Naive B cell (primary cell): ENCODE results near the gene RPS6KC1. TPM values are rescaled to one million over a fixed set of nuclear protein-coding genes. Genes with fewer than 3 reads are reported as not detected.
A peak's percentile ranks its signal among the peaks of the same experiment; 100 is the strongest.
"Not testable (repeated sequence)": the region's sequence is repeated elsewhere in the genome, so short reads cannot be mapped to it uniquely, and the experiment has no call there.

Source experiments
- ATAC-seq, 2 donors: fragments of 150-1000 bp; cut with Tn5 transposase; 2 replicates each; pipeline ENCODE4 v1.10.0; 2021; ENCODE audit warnings: low read depth in 2 of 2, mild to moderate bottlenecking in 2 of 2, moderate library complexity in 2 of 2
- DNase-seq: peaks from one replicate; pipeline ENCODE4 v3.0.0; 2022
- H3K27ac Mint-ChIP-seq, 6 donors: one replicate each; pipeline ENCODE4 v1.8.0; 2020 to 2022; ENCODE audit warnings: mild to moderate bottlenecking in 6 of 6, mixed read lengths in 6 of 6, moderate library complexity in 5 of 6, inconsistent platforms in 2 of 6
- H3K27me3 Mint-ChIP-seq, 3 donors: one replicate each; pipeline ENCODE4 v1.8.0; 2021 to 2022; ENCODE audit warnings: mixed read lengths in 3 of 3, mild to moderate bottlenecking in 1 of 3
- H3K36me3 Mint-ChIP-seq, 2 donors: one replicate each; pipeline ENCODE4 v1.8.0; 2020 to 2022; ENCODE audit warnings: mixed read lengths in 2 of 2, inconsistent platforms in 1 of 2, mild to moderate bottlenecking in 1 of 2
- H3K4me1 Mint-ChIP-seq, 3 donors: one replicate each; pipeline ENCODE4 v1.8.0; 2020 to 2022; ENCODE audit warnings: mixed read lengths in 3 of 3, inconsistent platforms in 1 of 3, mild to moderate bottlenecking in 1 of 3, moderate library complexity in 1 of 3
- H3K4me3 Mint-ChIP-seq, 8 donors: one replicate each; pipeline ENCODE4 v1.8.0; 2020 to 2022; ENCODE audit warnings: mild to moderate bottlenecking in 8 of 8, mixed read lengths in 8 of 8, moderate library complexity in 8 of 8, inconsistent platforms in 2 of 8
- H3K9me3 Mint-ChIP-seq, 7 donors: one replicate each; pipeline ENCODE4 v1.8.0; 2020 to 2022; ENCODE audit warnings: mixed read lengths in 7 of 7, mild to moderate bottlenecking in 5 of 7, inconsistent platforms in 2 of 7, moderate library complexity in 1 of 7
- polyA plus RNA-seq, 6 donors: library from polyadenylated mRNA; unstranded; fragments of 300-500 nt; fragmentation: Illumina TruSeq; gene quantifications; one replicate each; pipeline ENCODE4 v1.2.3, GENCODE V29; 2021; ENCODE audit warnings: low read depth in 6 of 6

RPS6KC1 gene
- polyA plus RNA-seq, 6 donors from 2014 or later: 5.2 to 13.1 (median 7.5) TPM

- H3K4me1 Mint-ChIP-seq: peaks cover 15 to 28% (median 26%) of the 10 kb centered on the region in 3 donors
- H3K9me3 Mint-ChIP-seq: no peaks in the 10 kb centered on the region
- no peaks in the 10 kb centered on the region for H3K36me3 Mint-ChIP-seq
- peak overlapping the region in 2 of 6 donors; percentile 12 to 64 for H3K27ac Mint-ChIP-seq
- no peak overlapping the region for H3K4me3 Mint-ChIP-seq
- DNase-seq (no peak), ATAC-seq (no peak)
- H3K27me3 Mint-ChIP-seq: no peaks in the 10 kb centered on the region
Observed at GRCh38 chr1:213065800-213066199, 14.8 kb downstream of the RPS6KC1 start.

GRCh38 chr1:213066363-213066762 lies 15.3 kb downstream of the RPS6KC1 start:
- DNase-seq (no peak), ATAC-seq (no peak)
- H3K4me3 Mint-ChIP-seq: no peak overlapping the region
- H3K4me1 Mint-ChIP-seq: peaks cover 15 to 26% (median 21%) of the 10 kb centered on the region in 3 donors
- H3K36me3 Mint-ChIP-seq: no peaks in the 10 kb centered on the region
- H3K9me3 Mint-ChIP-seq: no peaks in the 10 kb centered on the region
- H3K27ac Mint-ChIP-seq: no peak overlapping the region
- no peaks in the 10 kb centered on the region for H3K27me3 Mint-ChIP-seq

GRCh38 chr1:213067352-213067751 lies 16.3 kb downstream of the RPS6KC1 start:
- peak overlapping the region in 2 of 6 donors; percentile 7 to 72 for H3K27ac Mint-ChIP-seq
- no peaks in the 10 kb centered on the region for H3K36me3 Mint-ChIP-seq
- H3K9me3 Mint-ChIP-seq: no peaks in the 10 kb centered on the region
- H3K4me3 Mint-ChIP-seq: no peak overlapping the region
- DNase-seq: no peak
- no peak for ATAC-seq
- peaks cover 15 to 25% (median 20%) of the 10 kb centered on the region in 3 donors for H3K4me1 Mint-ChIP-seq
- no peaks in the 10 kb centered on the region for H3K27me3 Mint-ChIP-seq

GRCh38 chr1:213070406-213070805 lies 19.4 kb downstream of the RPS6KC1 start:
- peak overlapping the region in 1 of 8 donors; percentile 42 for H3K4me3 Mint-ChIP-seq
- H3K27ac Mint-ChIP-seq: no peak overlapping the region

DNA sequence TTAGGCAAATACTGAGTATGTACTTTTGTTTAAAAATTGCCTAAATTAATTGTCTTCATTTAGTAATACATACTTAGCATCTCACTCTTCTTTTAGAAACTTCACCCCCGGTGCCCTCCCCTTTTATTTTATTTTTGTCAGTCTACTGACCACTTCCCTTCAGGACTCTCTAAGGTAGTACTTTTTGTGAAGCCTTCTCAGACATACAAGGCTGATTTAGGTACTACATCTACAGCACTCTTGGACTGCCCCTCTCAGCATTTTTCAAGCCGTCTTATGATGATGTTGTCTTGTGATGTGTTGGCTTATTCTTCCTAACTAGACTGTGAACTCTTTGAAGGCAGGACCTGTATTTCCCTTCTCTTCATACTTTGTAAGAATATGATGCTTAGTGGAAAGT lies 24.7 kb downstream of the RPS6KC1 start:
- Mint-ChIP-seq H3K4me1 (peaks cover 8 to 9% (median 8%) of the 10 kb centered on the region in 3 donors), H3K4me3 (no peak overlapping the region), H3K27me3 (no peaks in the 10 kb centered on the region), H3K9me3 (no peaks in the 10 kb centered on the region), H3K36me3 (peaks cover under 1 to 6% of the 10 kb centered on the region in 2 donors), H3K27ac (peak overlapping the region in 1 of 6 donors; percentile 82)
- DNase-seq (no peak), ATAC-seq (no peak)

More at GRCh38 chr1:213070406-213070805, 19.4 kb downstream of the RPS6KC1 start:
- peak; percentile 58 to 67 for ATAC-seq
- H3K9me3 Mint-ChIP-seq: no peaks in the 10 kb centered on the region
- H3K36me3 Mint-ChIP-seq: no peaks in the 10 kb centered on the region
- DNase-seq: no peak
- H3K27me3 Mint-ChIP-seq: no peaks in the 10 kb centered on the region
- peaks cover 17 to 25% (median 19%) of the 10 kb centered on the region in 3 donors for H3K4me1 Mint-ChIP-seq

DNA sequence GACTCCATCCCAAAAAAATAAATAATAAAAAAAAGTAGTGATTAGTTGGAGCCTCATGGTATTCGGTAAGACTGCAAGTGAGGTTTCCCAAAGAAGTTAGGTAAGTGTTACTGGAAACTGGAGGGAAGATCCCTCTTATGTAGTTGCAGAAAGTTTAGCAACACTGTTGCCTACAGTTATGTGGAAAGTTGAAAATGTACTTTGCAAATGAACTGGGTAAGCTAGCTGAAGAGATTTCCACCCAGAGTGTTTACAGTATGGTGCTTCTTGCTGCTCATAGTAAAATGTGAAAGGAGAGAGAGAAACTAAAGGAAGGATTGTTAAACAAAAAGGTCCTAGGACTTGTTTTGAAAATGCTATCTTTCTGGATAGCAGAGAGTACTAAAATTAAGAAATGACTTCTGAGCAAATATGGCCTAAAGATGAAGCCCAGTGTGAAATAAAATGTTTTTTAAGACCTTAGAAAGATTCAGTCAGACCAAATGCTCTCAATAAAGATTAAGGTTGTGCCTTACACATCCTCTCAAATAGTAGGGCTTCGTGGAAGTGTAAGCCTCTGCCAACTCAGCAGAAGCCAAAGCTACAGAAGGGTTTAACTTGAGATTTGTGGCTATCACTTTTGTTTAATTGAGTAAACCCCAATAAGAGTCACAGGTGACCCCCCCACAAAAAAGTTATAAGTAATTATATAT lies 31.5 kb downstream of the RPS6KC1 start:
- DNase-seq (no peak), ATAC-seq (no peak)
- H3K4me1 Mint-ChIP-seq: no peaks in the 10 kb centered on the region
- H3K36me3 Mint-ChIP-seq: peaks cover 26 to 36% of the 10 kb centered on the region in 2 donors
- no peak overlapping the region for H3K27ac Mint-ChIP-seq
- peaks cover 0 to 11% (median 0%) of the 10 kb centered on the region in 7 donors for H3K9me3 Mint-ChIP-seq
- H3K4me3 Mint-ChIP-seq: no peak overlapping the region
- no peaks in the 10 kb centered on the region for H3K27me3 Mint-ChIP-seq

DNA sequence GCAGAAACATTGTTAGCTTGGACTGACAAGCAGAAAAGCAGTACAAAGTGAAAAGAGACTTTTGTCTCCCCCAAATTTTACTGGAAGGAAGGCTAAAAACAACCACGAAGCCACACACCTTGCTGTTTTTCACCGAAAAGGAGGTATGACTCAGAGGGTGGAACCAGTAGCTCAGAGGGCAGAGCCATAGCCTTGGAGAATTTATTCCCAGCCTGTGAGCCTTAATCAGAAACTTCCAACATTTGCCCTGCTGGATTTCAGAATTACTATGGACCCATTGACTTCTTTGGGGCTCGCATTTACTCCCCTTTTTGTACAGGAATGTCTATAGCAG lies 32.0 kb downstream of the RPS6KC1 start:
- ATAC-seq (no peak), DNase-seq (no peak)
- no peaks in the 10 kb centered on the region for H3K4me1 Mint-ChIP-seq
- no peak overlapping the region for H3K4me3 Mint-ChIP-seq
- H3K27ac Mint-ChIP-seq: no peak overlapping the region
- peaks cover 26 to 36% of the 10 kb centered on the region in 2 donors for H3K36me3 Mint-ChIP-seq
- H3K27me3 Mint-ChIP-seq: no peaks in the 10 kb centered on the region
- H3K9me3 Mint-ChIP-seq: peaks cover 0 to 11% (median 0%) of the 10 kb centered on the region in 7 donors

DNA sequence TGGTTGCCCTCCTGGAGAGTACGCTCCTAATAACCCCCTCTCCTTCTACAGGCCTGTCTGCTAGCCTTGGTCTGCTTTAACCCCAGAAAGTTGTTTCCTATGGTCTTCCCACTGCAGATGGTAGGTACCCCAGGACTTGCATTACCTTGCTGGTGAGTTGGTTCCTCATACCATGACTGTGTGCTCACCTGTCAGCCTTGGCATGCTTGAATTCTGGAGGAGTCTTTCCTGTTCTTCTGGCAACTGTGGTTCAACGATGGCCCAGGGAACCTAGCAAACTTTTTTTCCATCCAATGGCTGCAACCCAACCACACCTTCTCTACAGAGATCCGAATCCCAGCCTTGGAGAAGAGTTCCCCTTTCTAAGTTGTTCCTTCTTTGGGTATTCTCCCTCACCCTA lies 36.9 kb downstream of the RPS6KC1 start:
- no peak for DNase-seq
- Mint-ChIP-seq H3K4me3 (no peak overlapping the region), H3K9me3 (peaks cover 0 to 11% (median 0%) of the 10 kb centered on the region in 7 donors), H3K27ac (no peak overlapping the region), H3K27me3 (no peaks in the 10 kb centered on the region), H3K36me3 (peaks cover 27 to 31% of the 10 kb centered on the region in 2 donors), H3K4me1 (no peaks in the 10 kb centered on the region)
- ATAC-seq: no peak

DNA sequence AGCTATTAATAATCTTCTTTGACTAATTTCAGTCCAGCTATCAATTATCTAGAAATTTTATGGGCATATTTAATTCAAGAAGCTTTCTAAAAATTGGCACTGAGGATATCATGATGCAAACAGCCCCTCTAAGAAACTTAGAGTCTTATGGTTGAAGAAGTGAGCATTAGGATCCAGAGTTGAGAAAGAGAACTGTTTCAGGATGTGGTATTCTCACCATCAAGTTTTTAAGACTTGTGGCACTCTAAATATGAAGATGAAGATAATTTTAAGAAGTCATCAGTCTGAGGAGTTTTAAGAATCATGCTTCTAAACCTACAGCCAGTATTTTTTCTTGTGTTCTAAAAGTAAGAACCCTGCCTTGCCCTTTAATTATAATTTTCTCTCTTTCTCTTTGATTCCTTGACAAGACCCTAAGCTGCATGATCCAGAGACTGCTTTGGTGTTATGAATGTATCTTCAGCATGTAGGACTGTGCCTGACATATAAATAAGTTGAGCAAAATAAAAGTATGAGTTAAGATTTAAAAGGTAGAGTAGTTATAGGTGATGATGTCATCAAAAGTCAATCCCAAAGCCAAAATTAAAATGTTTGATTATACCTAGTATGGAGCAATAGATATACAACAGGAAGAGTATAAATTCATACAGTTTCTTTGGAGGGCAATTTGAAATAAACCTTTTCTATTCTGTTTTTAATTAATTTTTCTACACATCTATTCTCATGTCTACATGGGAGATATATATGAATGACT lies 39.1 kb downstream of the RPS6KC1 start:
- Mint-ChIP-seq H3K27me3 (no peaks in the 10 kb centered on the region), H3K9me3 (peaks cover 0 to 2% (median 0%) of the 10 kb centered on the region in 7 donors), H3K36me3 (peaks cover 8 to 36% of the 10 kb centered on the region in 2 donors), H3K27ac (peak overlapping the region in 1 of 6 donors; percentile 22), H3K4me3 (no peak overlapping the region), H3K4me1 (no peaks in the 10 kb centered on the region)
- ATAC-seq (no peak), DNase-seq (no peak)

GRCh38 chr1:213094446-213094845 lies 43.4 kb downstream of the RPS6KC1 start:
- Mint-ChIP-seq H3K27ac (no peak overlapping the region), H3K27me3 (no peaks in the 10 kb centered on the region), H3K4me3 (no peak overlapping the region), H3K36me3 (peaks cover 0 to 40% of the 10 kb centered on the region in 2 donors), H3K9me3 (peaks cover 0 to 2% (median 0%) of the 10 kb centered on the region in 7 donors), H3K4me1 (peaks cover 0 to under 1% (median 0%) of the 10 kb centered on the region in 3 donors)
- DNase-seq: no peak
- ATAC-seq: no peak

GRCh38 chr1:213095467-213095866 lies 44.4 kb downstream of the RPS6KC1 start:
- DNase-seq: no peak
- Mint-ChIP-seq H3K36me3 (peaks cover 4 to 36% of the 10 kb centered on the region in 2 donors), H3K4me3 (no peak overlapping the region), H3K27ac (no peak overlapping the region), H3K9me3 (peaks cover 0 to 2% (median 0%) of the 10 kb centered on the region in 7 donors), H3K4me1 (peaks cover 0 to 6% (median 0%) of the 10 kb centered on the region in 3 donors), H3K27me3 (no peaks in the 10 kb centered on the region)
- ATAC-seq: no peak

GRCh38 chr1:213099682-213100399 lies 48.8 kb downstream of the RPS6KC1 start:
- H3K27ac Mint-ChIP-seq: no peak overlapping the region
- H3K27me3 Mint-ChIP-seq: no peaks in the 10 kb centered on the region
- H3K4me3 Mint-ChIP-seq: no peak overlapping the region
- H3K4me1 Mint-ChIP-seq: peaks cover 0 to 6% (median 3%) of the 10 kb centered on the region in 3 donors
- H3K36me3 Mint-ChIP-seq: peaks cover 7 to 18% of the 10 kb centered on the region in 2 donors
- H3K9me3 Mint-ChIP-seq: peaks cover 0 to 3% (median 0%) of the 10 kb centered on the region in 7 donors
- ATAC-seq (no peak), DNase-seq (no peak)

DNA sequence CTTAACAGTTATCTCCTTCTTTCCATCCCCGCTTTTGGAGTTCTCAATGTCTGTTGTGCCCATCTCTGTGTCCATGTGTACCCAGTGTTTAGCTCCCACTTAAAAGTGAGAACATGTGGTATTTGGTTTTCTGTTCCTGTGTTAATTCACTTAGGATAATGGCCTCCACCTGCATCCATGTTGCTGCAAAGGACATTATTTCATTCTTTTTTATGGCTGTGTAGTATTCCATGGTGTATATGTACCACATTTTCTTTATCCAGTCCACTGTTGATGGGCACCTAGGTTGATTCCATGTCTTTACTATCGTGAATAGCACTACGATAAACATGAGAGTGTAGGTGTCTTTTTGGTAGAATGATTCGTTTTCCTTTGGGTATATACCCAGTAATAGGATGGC lies 49.5 kb downstream of the RPS6KC1 start:
- DNase-seq, H3K9me3 Mint-ChIP-seq, ATAC-seq, H3K4me3 Mint-ChIP-seq, H3K4me1 Mint-ChIP-seq, H3K27ac Mint-ChIP-seq, H3K27me3 Mint-ChIP-seq: not testable (repeated sequence)
- H3K36me3 Mint-ChIP-seq: peaks cover 7 to 15% of the 10 kb centered on the region in 2 donors
